HG03196 (cell line): ENCODE measurements around the gene BBS9.

Experiments
- ATAC-seq: cut with Tn5 transposase; IDR thresholded peaks from one replicate; pipeline ENCODE4 v1.9.1; 2021; ENCODE audit not compliant: unreplicated experiment

The BBS9 gene

DNA sequence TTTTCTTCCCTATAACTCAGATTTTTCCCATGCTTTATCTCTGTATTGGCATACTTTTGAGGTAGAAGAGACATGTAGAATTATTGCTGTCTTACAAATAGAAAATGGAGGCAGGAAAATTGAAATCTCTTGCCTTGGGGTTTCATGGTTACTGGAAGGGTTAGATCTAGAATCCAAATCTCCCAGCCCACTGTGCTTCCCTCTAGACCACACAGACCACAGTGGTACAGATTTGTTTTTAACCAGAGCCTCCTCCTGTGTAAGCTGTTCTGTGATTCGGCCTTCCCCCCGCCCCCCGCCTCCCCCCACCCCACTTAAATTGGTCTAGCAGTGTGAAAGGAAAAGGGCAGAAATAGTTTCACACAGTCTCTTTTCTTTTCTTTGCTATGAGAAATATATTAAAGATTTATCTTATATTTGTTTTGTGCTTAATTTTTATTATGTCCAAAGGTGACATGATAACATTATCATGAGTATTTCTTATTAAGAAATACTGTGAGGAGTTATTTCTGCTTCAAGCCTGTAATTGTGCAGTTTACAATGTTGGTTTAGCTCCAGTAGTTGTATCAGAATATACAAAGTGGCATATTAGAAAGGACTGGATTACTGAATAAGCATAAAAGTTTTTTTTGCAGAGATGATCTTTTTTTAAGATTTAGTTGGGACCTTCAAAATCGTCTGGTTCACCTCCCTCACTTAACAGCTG, 407.2 kb downstream of the BBS9 start:
- ATAC-seq = no peak

DNA sequence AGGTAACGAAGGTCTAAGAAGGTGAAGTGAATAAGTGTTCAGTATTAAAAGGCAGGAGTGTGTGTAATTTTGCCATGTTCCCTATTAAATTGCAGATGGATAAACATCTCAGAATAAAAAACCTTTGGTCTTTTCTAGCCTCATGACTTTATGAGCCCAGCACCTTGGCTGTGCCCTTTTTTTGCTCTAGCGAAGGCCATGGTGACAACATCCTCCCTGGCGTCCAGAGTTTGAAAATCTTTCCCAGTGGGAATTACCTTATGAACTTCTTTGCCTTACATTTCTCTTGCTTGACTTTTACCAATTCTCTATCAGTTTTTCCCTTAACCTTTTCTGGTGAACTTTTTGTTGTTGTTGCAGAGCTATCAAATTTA, 407.7 kb downstream of the BBS9 start:
- ATAC-seq = no peak

DNA sequence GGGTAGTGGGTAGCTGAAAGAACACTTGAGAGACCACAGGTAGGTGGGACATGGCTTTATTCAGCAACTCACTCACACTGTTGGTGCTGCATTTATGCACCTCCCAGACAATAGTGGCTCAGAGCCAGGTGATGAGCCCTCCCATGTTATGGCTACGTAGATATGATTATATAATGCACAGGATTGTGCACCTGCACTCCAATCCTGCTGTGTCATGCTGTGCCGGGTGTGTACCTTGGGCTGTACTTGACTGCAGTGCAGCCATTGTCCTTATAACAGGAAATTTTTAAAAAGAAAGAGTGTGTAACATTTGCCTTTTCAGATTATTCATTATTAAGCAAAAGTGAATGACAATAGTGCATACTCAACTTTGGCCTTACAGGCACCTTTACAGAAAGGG, 409.8 kb downstream of the BBS9 start:
- ATAC-seq = no peak

GRCh38 chr7:33539659-33540400, 410.5 kb downstream of the BBS9 start:
- no peak for ATAC-seq

- ATAC-seq = no peak
Observed at GRCh38 chr7:33547880-33548279, 418.5 kb downstream of the BBS9 start.

- ATAC-seq = no peak
Observed at GRCh38 chr7:33550363-33550762, 421.0 kb downstream of the BBS9 start.

DNA sequence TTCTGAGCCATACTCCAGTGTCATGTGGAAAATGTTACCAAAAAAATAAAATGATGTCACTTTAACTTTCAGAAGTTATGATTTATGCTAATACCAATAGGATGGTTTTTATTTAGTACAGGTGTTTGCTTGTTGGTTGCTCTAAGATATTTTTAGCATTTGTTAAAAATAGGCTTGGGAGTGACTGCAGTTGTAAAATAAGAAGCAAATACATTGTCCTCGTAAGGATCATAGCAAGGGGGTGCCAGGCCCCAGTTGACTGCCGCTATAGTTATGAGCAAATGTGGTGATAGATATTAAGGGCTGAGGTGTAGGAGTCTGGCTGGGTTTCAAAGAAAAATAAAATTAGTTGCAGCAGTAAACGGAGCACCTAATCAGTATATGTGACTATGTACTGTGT, 421.6 kb downstream of the BBS9 start:
- ATAC-seq = no peak

GRCh38 chr7:33554046-33554445, 424.7 kb downstream of the BBS9 start:
- no peak for ATAC-seq

- ATAC-seq = no peak
Observed at GRCh38 chr7:33554576-33554975, 425.2 kb downstream of the BBS9 start.

- no peak for ATAC-seq
Observed at GRCh38 chr7:33556472-33556871, 427.1 kb downstream of the BBS9 start.

DNA sequence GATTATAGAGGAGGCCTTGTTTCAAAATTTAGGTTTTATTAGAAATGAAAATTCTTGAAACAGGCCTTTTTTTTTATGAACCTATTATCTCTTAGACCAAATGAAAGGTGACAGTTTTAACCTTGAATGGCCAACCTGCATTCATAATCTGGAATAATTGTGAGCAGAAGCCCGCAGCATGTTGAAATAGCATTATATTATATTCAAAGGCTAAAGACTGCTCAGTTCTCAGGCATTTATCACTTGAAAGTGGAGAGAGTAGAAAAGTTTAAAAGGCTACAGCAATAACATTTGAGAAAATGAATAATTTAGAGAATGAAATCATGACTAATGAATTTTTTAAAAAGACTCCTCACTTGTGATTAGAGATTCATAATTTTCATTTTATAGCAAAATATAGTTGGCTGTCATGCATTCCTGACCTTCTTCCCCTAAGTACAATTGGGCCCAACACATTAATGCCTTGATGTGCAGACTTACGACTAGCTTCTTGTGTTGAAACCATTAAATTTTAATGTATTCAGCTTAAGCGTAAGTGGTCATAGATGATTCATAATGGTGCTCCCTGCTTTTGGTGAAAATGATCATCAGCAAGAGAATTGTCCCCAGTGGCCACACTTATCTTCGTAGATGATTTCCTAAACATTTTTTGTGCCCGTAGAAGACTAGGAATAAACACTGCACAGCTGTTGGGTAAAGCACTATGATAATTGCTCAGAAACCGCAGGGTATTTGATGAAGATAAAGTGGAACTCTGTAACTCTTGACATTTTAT, 429.4 kb downstream of the BBS9 start:
- ATAC-seq = no peak

GRCh38 chr7:33559324-33559710, 430.0 kb downstream of the BBS9 start:
- ATAC-seq = no peak

DNA sequence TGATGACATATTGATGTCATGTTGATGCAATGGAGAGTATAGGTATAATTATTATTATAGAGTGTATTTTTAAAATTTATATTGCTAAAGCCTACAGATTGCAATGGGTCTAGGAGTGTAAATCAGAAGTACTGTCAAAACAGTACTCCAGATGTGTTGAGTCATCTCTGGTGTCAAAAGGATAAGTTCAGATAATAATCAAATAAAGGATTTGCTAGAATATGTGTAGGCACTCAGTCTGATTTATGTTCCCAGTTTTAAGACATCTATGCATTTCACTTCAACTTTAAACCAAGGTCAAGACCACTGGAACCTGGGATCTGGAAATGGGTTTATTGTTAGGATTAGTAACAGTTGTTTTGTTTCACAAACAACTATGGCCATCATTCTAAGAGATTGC, 433.6 kb downstream of the BBS9 start:
- no peak for ATAC-seq

DNA sequence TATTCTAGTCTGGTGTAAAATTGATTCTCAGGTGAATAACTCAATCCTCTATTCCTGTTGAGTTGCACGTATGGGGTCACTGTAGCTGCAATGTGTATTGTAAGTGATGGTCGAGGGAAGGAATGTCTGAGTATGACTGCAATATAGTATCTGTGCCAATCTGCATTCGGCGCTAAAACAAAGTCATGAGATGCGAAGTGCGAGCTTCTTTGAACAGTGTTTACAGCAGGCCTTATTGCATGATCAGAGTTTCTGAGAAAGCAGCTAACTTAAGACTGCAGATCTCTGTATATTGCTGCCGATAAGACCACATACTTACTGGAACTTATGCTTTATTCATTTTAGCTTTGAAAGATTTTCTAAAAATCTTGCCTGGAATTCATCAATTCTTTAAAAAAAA, 434.3 kb downstream of the BBS9 start:
- no peak for ATAC-seq

DNA sequence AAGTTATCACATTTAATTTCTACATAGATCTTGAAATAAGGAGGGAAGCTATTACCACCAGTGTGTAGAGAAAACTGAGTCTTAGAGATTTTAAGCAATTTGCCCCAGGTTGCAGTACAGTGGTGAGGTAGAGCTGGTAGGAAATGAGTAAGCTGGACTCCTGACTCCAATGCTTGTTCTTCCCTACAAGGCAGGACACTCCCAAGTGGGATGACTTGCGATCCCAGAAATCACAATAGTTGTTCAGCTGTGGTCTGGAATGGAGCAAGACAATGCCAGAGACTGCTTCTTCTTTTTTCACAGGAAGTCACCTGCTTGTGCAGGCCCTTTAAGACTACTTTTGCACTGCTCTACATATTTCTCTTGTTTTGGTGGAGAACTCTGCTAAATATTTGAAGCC, 448.8 kb downstream of the BBS9 start:
- no peak for ATAC-seq

DNA sequence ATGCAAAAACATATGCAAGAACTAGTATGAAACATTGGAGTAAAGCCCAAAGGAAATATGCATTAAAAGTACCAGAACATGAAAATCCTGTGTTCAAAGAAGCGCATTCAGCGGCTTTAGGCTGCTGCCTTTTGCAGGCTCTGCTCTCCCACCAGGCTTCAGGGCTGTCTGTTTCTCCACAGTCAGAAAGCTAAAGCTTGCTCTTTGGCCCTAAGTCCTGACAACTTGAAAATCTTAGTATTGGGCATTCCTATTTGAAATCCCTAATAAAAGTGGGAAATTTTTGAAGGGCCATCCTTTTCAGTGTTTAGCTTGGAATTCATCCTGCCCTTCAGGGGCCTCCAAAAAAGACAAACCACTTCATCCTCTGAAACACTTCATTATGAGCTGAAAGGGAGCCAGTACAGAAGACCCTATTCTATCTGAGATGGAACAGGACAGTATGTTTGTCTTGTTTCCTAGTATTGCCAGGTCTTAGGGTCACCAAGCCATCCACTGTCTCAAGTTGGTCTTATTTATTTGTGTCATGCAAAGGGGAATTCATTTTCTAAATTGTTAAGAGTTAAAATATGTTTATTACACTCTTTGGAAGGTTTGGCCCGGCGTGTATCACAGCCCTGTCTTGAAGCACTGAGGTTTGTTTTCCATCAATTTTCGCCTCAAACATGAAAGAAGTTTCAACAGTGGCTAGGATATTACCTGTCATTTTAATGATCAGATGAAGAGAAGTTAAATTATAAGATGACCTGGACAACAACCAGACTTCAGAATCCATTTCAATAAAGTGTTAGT, 449.7 kb downstream of the BBS9 start:
- no peak for ATAC-seq

- ATAC-seq = no peak
Observed at GRCh38 chr7:33579673-33579960, 450.3 kb downstream of the BBS9 start.

DNA sequence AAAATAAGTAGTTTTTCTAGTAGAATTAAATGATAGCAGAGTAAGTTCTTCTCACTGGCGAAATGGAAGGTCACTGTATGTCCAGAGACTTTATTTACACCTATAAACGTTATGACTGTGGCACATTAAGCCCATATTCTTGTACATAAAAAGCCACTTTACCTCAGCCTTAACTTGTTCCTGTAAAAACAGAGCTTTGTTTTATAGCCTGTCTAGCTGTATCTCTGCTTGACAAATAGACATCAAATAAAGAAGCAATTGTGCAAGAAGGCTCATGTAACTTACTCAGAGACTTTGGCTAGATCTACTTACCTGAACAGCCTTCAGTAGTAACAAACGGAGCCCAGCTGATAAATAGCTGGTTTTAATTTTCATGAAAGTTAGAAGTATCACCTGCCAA, 451.9 kb downstream of the BBS9 start:
- no peak for ATAC-seq

DNA sequence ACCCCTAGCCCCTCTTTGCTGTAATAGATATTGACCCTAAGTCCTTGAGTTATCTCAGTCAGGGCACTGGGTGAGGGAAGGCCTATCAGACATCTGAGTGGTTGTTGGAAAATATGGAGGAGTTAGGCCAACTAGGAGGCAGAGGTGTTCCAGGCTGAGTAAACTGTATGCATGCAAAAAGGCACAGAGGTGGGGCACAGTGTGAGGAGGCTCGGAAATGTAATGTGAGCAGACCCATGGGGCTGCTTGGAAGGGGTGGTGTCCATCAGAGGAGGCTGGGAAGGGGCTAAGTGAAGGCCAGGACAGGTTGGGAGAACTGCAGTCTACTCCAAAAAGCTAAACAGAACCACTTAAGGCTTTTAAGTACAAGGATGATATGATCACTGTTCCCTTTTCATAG, 452.7 kb downstream of the BBS9 start:
- ATAC-seq = no peak

GRCh38 chr7:33582533-33582932, 453.2 kb downstream of the BBS9 start:
- ATAC-seq = no peak

- ATAC-seq = no peak
Observed at GRCh38 chr7:33589911-33590310, 460.5 kb downstream of the BBS9 start.

DNA sequence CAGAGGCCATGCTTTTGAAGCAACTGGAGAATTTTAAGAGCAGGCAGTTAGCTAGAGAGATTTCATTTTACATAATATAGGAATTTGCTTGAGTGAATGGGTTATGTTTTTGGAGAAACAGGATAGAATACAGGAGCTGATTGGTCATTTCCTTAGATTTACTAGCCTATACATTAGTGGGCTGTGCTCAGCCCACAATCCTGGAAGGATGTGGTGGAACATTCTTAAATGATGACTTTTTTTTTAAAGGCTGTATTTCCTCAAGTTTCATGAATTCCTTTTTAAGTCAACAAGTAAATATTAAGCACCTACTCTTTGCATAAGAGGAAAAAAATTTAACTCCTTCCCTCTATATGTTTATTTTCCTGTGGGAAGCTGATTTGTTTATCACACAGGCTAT, 461.6 kb downstream of the BBS9 start:
- ATAC-seq = no peak
